D721Med (cell line): ENCODE measurements around the gene B4GALT2.

ENCODE experiments used
- DNase-seq: peaks from one replicate; pipeline ENCODE4 v3.0.0; 2011; ENCODE audit warnings: low spot score; ENCODE audit not compliant: insufficient read length
- FAIRE-seq: peaks from 2 replicates; lab custom pipeline; 2011; peaks lifted over from hg19 to GRCh38; lab: Jason Lieb, UNC
- TF ChIP-seq, protein P1 (sequence below): IDR thresholded peaks from 2 replicates; pipeline ENCODE4 v1.5.1; 2012; ENCODE audit warnings: mild to moderate bottlenecking, control low read depth; ENCODE audit not compliant: insufficient read depth; ENCODE audit errors: missing control alignments

Gene B4GALT2

DNA sequence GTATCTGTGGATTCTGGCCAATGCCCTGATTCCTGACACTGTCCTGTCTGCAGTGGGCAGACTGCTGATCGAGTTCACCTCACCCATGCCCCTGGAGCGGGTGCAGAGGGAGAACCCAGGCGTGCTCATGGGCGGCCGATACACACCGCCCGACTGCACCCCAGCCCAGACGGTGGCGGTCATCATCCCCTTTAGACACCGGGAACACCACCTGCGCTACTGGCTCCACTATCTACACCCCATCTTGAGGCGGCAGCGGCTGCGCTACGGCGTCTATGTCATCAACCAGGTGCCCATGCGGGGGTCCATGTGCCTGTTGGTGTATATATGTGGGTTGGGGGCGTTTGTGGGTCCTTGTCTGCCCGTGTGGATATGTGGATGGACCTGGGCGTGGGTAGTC, 2.6 kb downstream of the B4GALT2 start:
- TF ChIP-seq, protein P1, sequence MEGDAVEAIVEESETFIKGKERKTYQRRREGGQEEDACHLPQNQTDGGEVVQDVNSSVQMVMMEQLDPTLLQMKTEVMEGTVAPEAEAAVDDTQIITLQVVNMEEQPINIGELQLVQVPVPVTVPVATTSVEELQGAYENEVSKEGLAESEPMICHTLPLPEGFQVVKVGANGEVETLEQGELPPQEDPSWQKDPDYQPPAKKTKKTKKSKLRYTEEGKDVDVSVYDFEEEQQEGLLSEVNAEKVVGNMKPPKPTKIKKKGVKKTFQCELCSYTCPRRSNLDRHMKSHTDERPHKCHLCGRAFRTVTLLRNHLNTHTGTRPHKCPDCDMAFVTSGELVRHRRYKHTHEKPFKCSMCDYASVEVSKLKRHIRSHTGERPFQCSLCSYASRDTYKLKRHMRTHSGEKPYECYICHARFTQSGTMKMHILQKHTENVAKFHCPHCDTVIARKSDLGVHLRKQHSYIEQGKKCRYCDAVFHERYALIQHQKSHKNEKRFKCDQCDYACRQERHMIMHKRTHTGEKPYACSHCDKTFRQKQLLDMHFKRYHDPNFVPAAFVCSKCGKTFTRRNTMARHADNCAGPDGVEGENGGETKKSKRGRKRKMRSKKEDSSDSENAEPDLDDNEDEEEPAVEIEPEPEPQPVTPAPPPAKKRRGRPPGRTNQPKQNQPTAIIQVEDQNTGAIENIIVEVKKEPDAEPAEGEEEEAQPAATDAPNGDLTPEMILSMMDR = no peak
- DNase-seq (no peak), FAIRE-seq (no peak)

DNA sequence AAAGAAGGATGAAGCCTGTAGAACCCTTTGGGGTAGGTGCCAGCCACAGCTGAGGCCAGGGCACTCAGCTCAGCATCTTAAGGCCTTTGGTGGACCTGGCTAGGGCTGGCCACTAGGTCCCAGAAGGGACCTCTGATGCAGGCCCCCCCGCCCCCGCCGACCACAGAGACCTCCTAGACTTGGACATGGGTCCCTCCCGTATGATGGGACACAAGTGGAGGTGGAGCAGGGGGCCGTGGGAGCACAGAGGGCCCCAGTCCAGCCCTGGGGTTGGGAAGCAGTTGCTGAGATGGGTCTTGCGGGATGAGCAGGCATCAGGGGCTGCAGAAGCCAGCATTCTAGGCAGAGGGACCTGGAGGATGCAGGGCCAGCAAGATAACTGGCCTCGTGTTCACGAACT, 3.2 kb downstream of the B4GALT2 start:
- TF ChIP-seq, protein P1 = no peak
- FAIRE-seq (no peak), DNase-seq (no peak)

DNA sequence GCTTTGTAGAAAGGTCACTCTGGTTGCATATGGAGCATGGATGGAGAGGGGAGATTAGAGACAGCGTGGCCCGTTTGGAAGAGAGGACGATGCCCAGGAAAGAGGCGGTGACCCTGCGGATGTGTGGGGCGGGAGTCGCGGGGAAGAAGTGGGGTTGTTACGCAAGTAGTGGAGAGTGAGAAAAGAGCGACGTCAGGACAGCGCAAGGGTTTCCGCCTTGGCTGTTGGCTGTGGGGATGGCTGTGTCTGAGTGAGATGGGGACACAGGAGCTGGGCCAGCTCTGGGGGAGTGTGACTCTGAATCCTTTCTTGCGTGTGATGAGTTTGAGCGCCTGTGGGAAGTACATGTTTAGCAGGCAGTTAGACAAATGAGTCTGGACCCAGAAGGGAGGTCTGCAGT, 3.8 kb downstream of the B4GALT2 start:
- FAIRE-seq = no peak
- TF ChIP-seq, protein P1 = no peak

DNA sequence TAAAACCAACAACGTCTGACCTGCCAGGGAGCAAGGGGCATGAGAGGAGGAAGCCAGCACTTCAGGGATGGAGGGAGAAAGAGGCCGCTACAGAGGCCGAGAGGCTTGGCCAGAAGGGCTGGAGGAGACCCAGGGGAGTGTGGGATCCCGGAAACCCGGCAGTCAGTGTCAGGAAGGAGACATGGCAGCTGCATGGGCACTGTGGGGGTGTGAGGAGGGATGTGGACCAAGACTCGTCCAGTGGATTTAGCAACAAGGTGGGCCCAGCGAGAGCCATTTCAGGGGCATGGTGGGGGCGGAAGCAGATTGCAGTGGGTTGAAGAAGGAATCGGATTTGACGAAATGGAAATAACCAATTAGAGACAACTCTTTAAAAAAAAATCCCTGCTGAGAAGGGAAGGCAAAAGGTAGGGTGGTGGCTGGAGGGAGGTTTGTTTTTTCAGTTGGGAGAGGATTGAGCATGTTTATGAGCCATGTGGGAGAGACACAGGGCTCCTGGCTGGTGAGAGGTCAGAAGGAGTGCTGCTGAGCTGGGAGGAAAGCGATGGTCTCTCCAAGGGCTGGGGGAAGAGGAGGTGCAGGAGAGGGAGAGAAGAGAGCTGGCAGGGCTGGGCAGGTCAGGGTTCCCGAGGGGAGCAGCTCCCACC, 4.4 kb downstream of the B4GALT2 start:
- no peak for FAIRE-seq
- TF ChIP-seq, protein P1 = no peak
- no peak for DNase-seq

More for the DNA sequence above, 3.8 kb downstream of the B4GALT2 start:
- no peak for DNase-seq

DNA sequence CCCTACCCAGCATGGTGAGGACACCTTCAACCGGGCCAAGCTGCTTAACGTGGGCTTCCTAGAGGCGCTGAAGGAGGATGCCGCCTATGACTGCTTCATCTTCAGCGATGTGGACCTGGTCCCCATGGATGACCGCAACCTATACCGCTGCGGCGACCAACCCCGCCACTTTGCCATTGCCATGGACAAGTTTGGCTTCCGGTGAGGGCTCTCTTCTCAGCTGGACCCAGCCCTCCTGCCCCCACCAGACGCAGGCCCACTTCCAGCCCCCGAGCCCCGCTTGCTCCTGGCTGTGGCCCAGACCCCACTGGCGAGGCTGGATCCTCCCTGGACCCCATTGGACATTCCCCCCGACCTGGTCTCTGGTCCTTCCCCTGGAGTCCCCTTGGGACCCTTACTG, 5.8 kb downstream of the B4GALT2 start:
- TF ChIP-seq, protein P1 = no peak
- no peak for FAIRE-seq
- DNase-seq = no peak

DNA sequence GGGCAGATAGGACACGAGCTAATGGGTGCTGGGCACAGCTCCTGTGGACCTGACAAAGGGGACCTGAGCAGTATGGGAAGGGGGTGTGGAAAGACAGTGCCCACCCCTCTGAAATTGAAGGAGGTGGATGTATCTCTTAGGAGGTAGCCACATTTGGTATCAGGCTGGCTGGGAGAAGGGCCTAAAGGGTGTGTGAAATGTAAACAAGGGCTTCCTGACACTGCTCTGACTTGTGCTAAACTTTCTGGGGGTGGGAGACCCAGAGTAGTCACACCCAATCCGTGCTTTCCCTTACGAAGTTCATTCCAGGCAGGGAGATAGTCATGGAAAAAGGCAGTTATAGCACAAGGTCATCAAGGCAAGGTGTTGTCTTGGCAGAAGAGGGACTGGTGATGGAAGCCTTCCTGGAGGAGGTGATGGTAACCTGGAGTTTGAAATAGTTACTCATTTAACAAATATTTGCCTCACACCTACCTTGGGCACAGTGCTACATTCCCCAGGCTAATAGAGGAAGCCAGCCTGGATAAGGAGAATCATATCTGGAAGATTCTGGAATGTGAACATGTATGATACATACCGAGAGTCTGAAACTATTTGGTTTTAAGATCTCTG, 7.1 kb downstream of the B4GALT2 start:
- TF ChIP-seq, protein P1 = no peak
- FAIRE-seq (no peak), DNase-seq (no peak)

DNA sequence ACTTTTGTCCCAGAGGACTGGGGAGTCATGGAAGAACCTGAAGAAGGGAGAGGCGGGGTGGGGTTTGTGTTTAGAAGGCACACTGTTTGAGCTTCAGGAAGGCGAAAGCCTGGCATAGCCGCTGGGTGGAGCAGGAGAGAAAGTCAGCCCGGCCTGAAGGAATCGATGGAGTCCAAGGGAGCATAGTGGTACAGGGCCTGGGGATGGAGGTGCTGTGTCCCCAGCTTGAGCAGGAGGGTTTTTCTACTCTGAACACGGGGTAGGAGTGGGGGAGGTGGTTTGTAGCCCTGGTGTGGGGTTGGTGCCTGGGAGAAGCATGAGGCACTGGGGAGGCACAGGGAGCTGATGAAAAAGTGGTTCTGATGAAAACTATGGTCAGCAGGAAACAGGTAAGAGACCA, 7.7 kb downstream of the B4GALT2 start:
- TF ChIP-seq, protein P1 = no peak
- no peak for FAIRE-seq

More for the DNA sequence above, 7.7 kb downstream of the B4GALT2 start:
- no peak for DNase-seq
